Measurements from ENCODE around the gene ELF4. TPM values are rescaled to one million over a fixed set of nuclear protein-coding genes. Genes with fewer than 3 reads are reported as not detected.

Gene ELF4
- total and polyA plus RNA-seq, 9 of the 15 experiments (the other 6 are each of a cell fraction or from before 2014, with no cell fraction given), result 5.9 to 55.8 (median 25.2) TPM

GRCh38 chrX:130047416-130047815 lies 62.9 kb downstream of the ELF4 start (continued):
- TF ChIP-seq PATZ1 (CRISPR knock-in tag; IDR thresholded peaks at IDR 0.05; ENCODE audit: borderline replicate concordance), result no peak
- TF ChIP-seq, protein P1, sequence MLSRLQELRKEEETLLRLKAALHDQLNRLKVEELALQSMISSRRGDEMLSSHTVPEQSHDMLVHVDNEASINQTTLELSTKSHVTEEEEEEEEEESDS (CRISPR knock-in tag; IDR thresholded peaks at IDR 0.05), result no peak
- no peak for TF ChIP-seq CTBP1 (IDR thresholded peaks at IDR 0.05; ENCODE audit: borderline replicate concordance)
- no peak for TF ChIP-seq CREM (IDR thresholded peaks at IDR 0.05; ENCODE audit: low read depth)
- TF ChIP-seq MBD2 (IDR thresholded peaks at IDR 0.05; ENCODE audit: borderline replicate concordance, low read depth), result no peak
- TF ChIP-seq TCF3 (CRISPR knock-in tag; IDR thresholded peaks at IDR 0.05), result no peak
- TF ChIP-seq SRSF1 (IDR thresholded peaks at IDR 0.05; ENCODE audit: low read depth, low read length), result no peak
- no peak for TF ChIP-seq MAFK (IDR thresholded peaks at IDR 0.05; ENCODE audit: low read length)
- no peak for TF ChIP-seq FOXA3 (CRISPR knock-in tag; conservative IDR thresholded peaks at IDR 0.05 in 1 of 2, IDR thresholded peaks at IDR 0.05 in 1 of 2)
- no peak for TF ChIP-seq SRF (CRISPR knock-in tag; IDR thresholded peaks at IDR 0.05)
- no peak for TF ChIP-seq HNRNPLL (IDR thresholded peaks at IDR 0.05; ENCODE audit: low read depth, low read length, poor library complexity, severe bottlenecking)

Data from K562 (cell line).